Measurements from ENCODE around the gene LST1. TPM values are rescaled to one million over a fixed set of nuclear protein-coding genes. Genes with fewer than 3 reads are reported as not detected.
A peak's percentile ranks its signal among the peaks of the same experiment; 100 is the strongest.
"Not testable (repeated sequence)": the region's sequence is repeated elsewhere in the genome, so short reads cannot be mapped to it uniquely, and the experiment has no call there.

The LST1 gene
- total and polyA plus RNA-seq, 2 of the 8 experiments (the other 6 are each of a cell fraction or from before 2014, with no cell fraction given), result not detected

DNA sequence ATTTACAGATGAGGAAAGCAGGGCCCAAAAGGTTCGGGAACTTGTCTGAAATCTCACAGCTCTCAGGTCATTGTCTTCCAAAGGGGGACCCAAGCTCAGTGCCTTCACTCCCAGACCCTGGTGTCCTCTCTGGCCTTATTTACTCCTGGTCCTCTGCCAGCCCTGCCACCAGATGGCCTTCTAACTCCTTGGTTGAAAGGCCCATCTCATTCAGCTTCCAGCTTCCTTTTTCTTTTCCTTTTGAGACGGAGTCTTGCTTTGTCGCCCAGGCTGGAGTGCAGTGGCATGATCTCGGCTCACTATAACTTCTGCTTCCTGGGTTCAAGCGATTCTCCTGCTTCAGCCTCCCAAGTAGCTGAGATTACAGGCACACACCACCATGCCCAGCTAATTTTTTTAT, 34.7 kb upstream of the LST1 start:
- not testable (repeated sequence) for H3K36me3 ChIP-seq (ENCODE audit: control insufficient read depth in 2 of 4, insufficient read depth in 4 of 4, low read length in 3 of 4); H2BK120ac ChIP-seq (replicated peaks; ENCODE audit: low read depth, low read length); H3K4me1 ChIP-seq (replicated peaks in 1 of 4; ENCODE audit: control insufficient read depth in 3 of 4, insufficient read depth in 4 of 4, low read length in 3 of 4); H3K79me1 ChIP-seq (ENCODE audit: low read depth, low read length); H2BK20ac ChIP-seq (ENCODE audit: low read length); H2BK15ac ChIP-seq (ENCODE audit: low read length); H4K8ac ChIP-seq (ENCODE audit: extremely low read depth, insufficient read depth, low read length); H3K4me2 ChIP-seq (ENCODE audit: insufficient read depth in 1 of 2, low read depth in 2 of 2, low read length in 2 of 2); H2BK12ac ChIP-seq (ENCODE audit: low read depth, low read length); H3K27me3 ChIP-seq (replicated peaks in 1 of 4; ENCODE audit: control insufficient read depth in 3 of 4, extremely low read depth in 1 of 4, insufficient read depth in 3 of 4, low read length in 3 of 4); DNase-seq (ENCODE audit: low read depth in 1 of 2, low spot score in 2 of 2); H2AFZ ChIP-seq (ENCODE audit: low read length); H3K23me2 ChIP-seq (ENCODE audit: low read depth, low read length); H3K56ac ChIP-seq (replicated peaks; ENCODE audit: insufficient read length, low read depth, low read length); H3K9me3 ChIP-seq (ENCODE audit: insufficient read depth in 2 of 2, low read depth in 1 of 2, low read length in 1 of 2); H3K4ac ChIP-seq (replicated peaks; ENCODE audit: insufficient read length, low read depth, low read length); H3K27ac ChIP-seq (ENCODE audit: low read depth, low read length); H2AK5ac ChIP-seq (ENCODE audit: low read depth, low read length); H4K20me1 ChIP-seq (replicated peaks in 1 of 2; ENCODE audit: control insufficient read depth in 1 of 2, insufficient read depth in 2 of 2, low read length in 2 of 2); H3K4me3 ChIP-seq (ENCODE audit: extremely low read depth in 1 of 4, insufficient read depth in 2 of 4, low read depth in 3 of 4, low read length in 4 of 4); H3K23ac ChIP-seq (ENCODE audit: insufficient read length); H3K79me2 ChIP-seq (ENCODE audit: control insufficient read depth in 1 of 2, insufficient read depth in 2 of 2, low read length in 2 of 2); H3K9ac ChIP-seq (replicated peaks in 1 of 4; ENCODE audit: extremely low read depth in 1 of 4, low read depth in 3 of 4, low read length in 3 of 4); H4K91ac ChIP-seq (replicated peaks; ENCODE audit: insufficient read length, low read length); FAIRE-seq; H3K14ac ChIP-seq (ENCODE audit: insufficient read length); H3K18ac ChIP-seq (ENCODE audit: extremely low read depth, low read length); H4K5ac ChIP-seq (ENCODE audit: insufficient read length, low read depth, low read length); H2BK5ac ChIP-seq (ENCODE audit: low read depth, low read length)
- WGBS, 2 experiments (ENCODE audit: extremely low coverage in 1 of 2, insufficient coverage in 1 of 2, insufficient read length in 1 of 2, insufficient replicate concordance in 2 of 2, low coverage in 1 of 2, low lambda C conversion rate in 2 of 2, missing lambda C conversion rate in 1 of 2), result 81% methylated on average over 5 of the region's 5 CpGs; no CpG with 5 or more reads in 1 of the 2 experiments
- ChIA-PET POLR2A (ENCODE audit: partially characterized antibody) (interaction anchor here (0.6 to 18.4 kb wide), 15 partner anchors 8 to 334 kb away, joined by 3 to 428 read pairs (median 4); partner anchors contain the start of genes DDX39B, GPANK1, LTB and MCCD1), CTCF (ENCODE audit: partially characterized antibody) (interaction anchor here (0.7 to 24.7 kb wide), 17 partner anchors 9 to 419 kb away, joined by 3 to 613 read pairs (median 5); partner anchors contain the start of genes AIF1, BAG6, C6orf47 and DDX39B)
- TF ChIP-seq, protein P1, sequence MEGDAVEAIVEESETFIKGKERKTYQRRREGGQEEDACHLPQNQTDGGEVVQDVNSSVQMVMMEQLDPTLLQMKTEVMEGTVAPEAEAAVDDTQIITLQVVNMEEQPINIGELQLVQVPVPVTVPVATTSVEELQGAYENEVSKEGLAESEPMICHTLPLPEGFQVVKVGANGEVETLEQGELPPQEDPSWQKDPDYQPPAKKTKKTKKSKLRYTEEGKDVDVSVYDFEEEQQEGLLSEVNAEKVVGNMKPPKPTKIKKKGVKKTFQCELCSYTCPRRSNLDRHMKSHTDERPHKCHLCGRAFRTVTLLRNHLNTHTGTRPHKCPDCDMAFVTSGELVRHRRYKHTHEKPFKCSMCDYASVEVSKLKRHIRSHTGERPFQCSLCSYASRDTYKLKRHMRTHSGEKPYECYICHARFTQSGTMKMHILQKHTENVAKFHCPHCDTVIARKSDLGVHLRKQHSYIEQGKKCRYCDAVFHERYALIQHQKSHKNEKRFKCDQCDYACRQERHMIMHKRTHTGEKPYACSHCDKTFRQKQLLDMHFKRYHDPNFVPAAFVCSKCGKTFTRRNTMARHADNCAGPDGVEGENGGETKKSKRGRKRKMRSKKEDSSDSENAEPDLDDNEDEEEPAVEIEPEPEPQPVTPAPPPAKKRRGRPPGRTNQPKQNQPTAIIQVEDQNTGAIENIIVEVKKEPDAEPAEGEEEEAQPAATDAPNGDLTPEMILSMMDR (IDR thresholded peaks at IDR 0.05; ENCODE audit: control extremely low read depth in 1 of 3, insufficient read depth in 1 of 3, low read depth in 1 of 3, low read length in 3 of 3), result peak; percentile 55 to 76 (median 65)
- peak; percentile 78 to 84 for TF ChIP-seq RAD21 (IDR thresholded peaks at IDR 0.05 in 1 of 2, conservative IDR thresholded peaks at IDR 0.05 in 1 of 2; ENCODE audit: low read depth in 2 of 2, low read length in 2 of 2)
